ENCODE data around the gene CCDC33. TPM values are rescaled to one million over a fixed set of nuclear protein-coding genes. Genes with fewer than 3 reads are reported as not detected.

The CCDC33 gene
- total RNA-seq, 1 experiment from 2014 or later, result 0.77 TPM

DNA sequence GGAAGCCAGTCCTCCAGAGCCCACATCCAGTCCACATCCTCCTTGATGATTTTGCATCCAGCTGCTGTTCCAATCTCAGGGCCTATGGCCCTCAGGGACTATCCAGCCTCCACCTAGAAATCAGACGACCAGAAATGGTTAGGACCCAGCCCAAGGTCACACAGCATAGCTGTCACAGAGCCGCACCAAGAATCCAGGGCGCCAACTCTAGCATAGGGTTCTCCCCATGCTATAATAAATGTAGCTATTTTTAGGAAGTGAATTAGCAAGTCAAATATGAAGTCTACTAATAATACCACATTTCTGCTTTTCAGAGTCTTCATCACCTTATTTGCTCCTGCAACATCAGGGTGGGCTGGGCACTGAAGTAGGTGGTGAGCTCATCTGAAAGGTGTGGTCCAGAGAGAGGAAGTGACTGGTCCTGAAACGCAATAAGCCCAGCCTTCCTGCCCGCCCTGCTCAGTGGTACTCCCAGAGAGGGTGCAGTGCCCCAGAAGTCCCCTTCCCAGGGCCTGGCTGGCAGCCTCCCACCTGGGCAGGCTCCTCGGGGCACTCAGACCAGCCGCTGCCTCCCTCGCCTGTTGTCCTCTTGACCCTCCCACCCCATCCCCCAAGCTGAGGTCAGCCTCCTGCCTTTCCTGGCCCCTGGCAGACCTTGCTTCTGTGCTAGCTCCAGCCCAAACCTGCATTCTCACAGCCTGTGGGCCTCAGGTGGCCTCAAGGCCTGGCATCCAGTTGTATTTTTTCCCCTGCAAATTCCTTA is 148.9 kb downstream of the CCDC33 start:
- H3K79me2 ChIP-seq (ENCODE audit: low read length), result no peaks in the 10 kb centered on the region
- H3K4me2 ChIP-seq (ENCODE audit: low read length), result peak overlapping the region; percentile 55
- peaks cover 58% of the 10 kb centered on the region for H3K4me1 ChIP-seq (ENCODE audit: insufficient read depth, low read length)
- BruUV-seq (replicated peaks), result TSS peak; percentile 85
- peaks cover 5% of the 10 kb centered on the region for H3F3A ChIP-seq (ENCODE audit: low read length, unreplicated experiment)
- peak; percentile 80 for ATAC-seq
- H3K4me3 ChIP-seq (ENCODE audit: low read length), result no peak overlapping the region
- peak; percentile 88 for DNase-seq
- no peaks in the 10 kb centered on the region for H3K9me3 ChIP-seq (ENCODE audit: low read length)
- H4K20me1 ChIP-seq (ENCODE audit: low read length), result no peaks in the 10 kb centered on the region
- H3K27me3 ChIP-seq (ENCODE audit: low read length), result no peaks in the 10 kb centered on the region
- peak overlapping the region; percentile 82 for H3K9ac ChIP-seq (ENCODE audit: low read length)
- H3K9me2 ChIP-seq (replicated peaks; ENCODE audit: low read length), result no peaks in the 10 kb centered on the region
- intact Hi-C loops (cut with micrococcal nuclease), result loop anchor here (10.0 kb wide), 1 partner anchor 160 kb away; the partner anchor contains the start of gene ARID3B
- ChIA-PET CTCF (interaction anchor here (0.9 kb wide), 1 partner anchor 52 kb away, joined by 5 read pairs; no protein-coding TSS in a partner anchor), POLR2A (ENCODE audit: unreplicated experiment) (interaction anchor here (0.6 to 1.1 kb wide), 3 partner anchors 11 to 45 kb away, joined by 3 to 8 read pairs (median 3); no protein-coding TSS in a partner anchor)
- no peak overlapping the region for H2AFZ ChIP-seq (ENCODE audit: low read length)
- TF ChIP-seq EZH2 (IDR thresholded peaks at IDR 0.05; ENCODE audit: low read length, unreplicated experiment) (no peak), EZH2phosphoT487 (IDR thresholded peaks at IDR 0.05; ENCODE audit: borderline replicate concordance, low read length) (no peak)
- H3K27ac ChIP-seq (ENCODE audit: low read length), result peak overlapping the region; percentile 99
- no peaks in the 10 kb centered on the region for H3K36me3 ChIP-seq (ENCODE audit: low read depth, low read length)

- H3K36me3 ChIP-seq (ENCODE audit: low read depth, low read length), result no peaks in the 10 kb centered on the region
- peak overlapping the region; percentile 75 for H3K9ac ChIP-seq (ENCODE audit: low read length)
- H3F3A ChIP-seq (ENCODE audit: low read length, unreplicated experiment), result peaks cover 5% of the 10 kb centered on the region
- no peaks in the 10 kb centered on the region for H3K9me3 ChIP-seq (ENCODE audit: low read length)
- no peaks in the 10 kb centered on the region for H4K20me1 ChIP-seq (ENCODE audit: low read length)
- no peaks in the 10 kb centered on the region for H3K79me2 ChIP-seq (ENCODE audit: low read length)
- no peak overlapping the region for H3K4me3 ChIP-seq (ENCODE audit: low read length)
- H3K27me3 ChIP-seq (ENCODE audit: low read length), result no peaks in the 10 kb centered on the region
- ATAC-seq (no peak), DNase-seq (no peak)
- H3K9me2 ChIP-seq (replicated peaks; ENCODE audit: low read length), result no peaks in the 10 kb centered on the region
- ChIA-PET POLR2A (ENCODE audit: unreplicated experiment) (interaction anchor here (1.1 kb wide), 1 partner anchor 21 kb away, joined by 8 read pairs; no protein-coding TSS in a partner anchor), CTCF (no interaction called here)
- TF ChIP-seq EZH2phosphoT487 (IDR thresholded peaks at IDR 0.05; ENCODE audit: borderline replicate concordance, low read length) (no peak), EZH2 (IDR thresholded peaks at IDR 0.05; ENCODE audit: low read length, unreplicated experiment) (no peak), CTCF (conservative IDR thresholded peaks at IDR 0.05; ENCODE audit: low read depth, low read length) (no peak)
- peaks cover 58% of the 10 kb centered on the region for H3K4me1 ChIP-seq (ENCODE audit: insufficient read depth, low read length)
- intact Hi-C loops (cut with micrococcal nuclease), result loop anchor here (10.0 kb wide), 1 partner anchor 159 kb away; the partner anchor contains the start of gene ARID3B
- no peak overlapping the region for H2AFZ ChIP-seq (ENCODE audit: low read length)
- no TSS peak for BruUV-seq (replicated peaks)
- H3K27ac ChIP-seq (ENCODE audit: low read length), result peak overlapping the region; percentile 99
- peak overlapping the region; percentile 55 for H3K4me2 ChIP-seq (ENCODE audit: low read length)
These were observed 149.6 kb downstream of the CCDC33 start for GRCh38 chr15:74385733-74386132.

Other genes starting within 250 kb of the CCDC33 start
- gene STOML1, start 244.0 kb upstream of the CCDC33 start, total RNA-seq (2014; rRNA removed), result 10.1 and 12.0 TPM in 2 replicates
- 18.7 and 41.0 TPM in 2 replicates for gene PML, start 241.6 kb upstream of the CCDC33 start, total RNA-seq (2014; rRNA removed)
- gene GOLGA6A, start 153.8 kb upstream of the CCDC33 start, total RNA-seq (2014; rRNA removed), result not detected in 2 replicates
- 0.22 TPM in 1 of 2 replicates, not detected in the other for gene ISLR2, start 105.7 kb upstream of the CCDC33 start, total RNA-seq (2014; rRNA removed)
- gene ISLR, start 62.6 kb upstream of the CCDC33 start, total RNA-seq (2014; rRNA removed), result not detected in 2 replicates
- gene STRA6, start 33.5 kb upstream of the CCDC33 start, total RNA-seq (2014; rRNA removed), result 0.29 and 5.8 TPM in 2 replicates
- 0.18 TPM in 1 of 2 replicates, not detected in the other for gene CYP11A1, start 131.3 kb downstream of the CCDC33 start, total RNA-seq (2014; rRNA removed)
- gene SEMA7A, start 197.6 kb downstream of the CCDC33 start, total RNA-seq (2014; rRNA removed), result 74.9 and 75.9 TPM in 2 replicates
- 46.1 and 57.1 TPM in 2 replicates for gene UBL7, start 224.8 kb downstream of the CCDC33 start, total RNA-seq (2014; rRNA removed)

Data from PC-3 (cell line).